Osteocyte (in vitro differentiated cells): Measurements from ENCODE around the gene SLC12A9. TPM values are rescaled to one million over a fixed set of nuclear protein-coding genes. Genes with fewer than 3 reads are reported as not detected.
A peak's percentile ranks its signal among the peaks of the same experiment; 100 is the strongest.

ENCODE experiments used
- DNase-seq: peaks from one replicate; pipeline ENCODE4 v3.0.0; 2021; ENCODE audit warnings: mixed read lengths; ENCODE audit not compliant: unreplicated experiment; ENCODE audit errors: extremely low spot score
- H3K27ac Mint-ChIP-seq: one replicate; pipeline ENCODE4 v1.8.0; 2021; ENCODE audit warnings: mild to moderate bottlenecking, mixed read lengths; ENCODE audit not compliant: unreplicated experiment
- H3K27me3 Mint-ChIP-seq: one replicate; pipeline ENCODE4 v1.8.0; 2021; ENCODE audit warnings: mixed read lengths; ENCODE audit not compliant: unreplicated experiment
- H3K36me3 Mint-ChIP-seq: one replicate; pipeline ENCODE4 v1.8.0; 2021; ENCODE audit warnings: mixed read lengths; ENCODE audit not compliant: unreplicated experiment
- H3K4me1 Mint-ChIP-seq: one replicate; pipeline ENCODE4 v1.8.0; 2021; ENCODE audit warnings: mixed read lengths; ENCODE audit not compliant: unreplicated experiment
- H3K4me3 Mint-ChIP-seq: one replicate; pipeline ENCODE4 v1.8.0; 2021; ENCODE audit warnings: mild to moderate bottlenecking, moderate library complexity, mixed read lengths; ENCODE audit not compliant: unreplicated experiment
- H3K9me3 Mint-ChIP-seq: one replicate; pipeline ENCODE4 v1.8.0; 2021; ENCODE audit warnings: mixed read lengths; ENCODE audit not compliant: unreplicated experiment
- CTCF ChIP-seq: fragments of 200-600 bp; sonication (generic); IDR thresholded peaks from 2 replicates; pipeline ENCODE4 v1.5.0; 2021; ENCODE audit warnings: antibody characterized with exemption, mild to moderate bottlenecking, moderate library complexity
- total RNA-seq: library from RNA; stranded (reverse); gene quantifications from 2 replicates; pipeline ENCODE4 v1.2.1, GENCODE V29; 2021

The SLC12A9 gene
- total RNA-seq, 1 donor from 2014 or later, result 32.1 TPM

GRCh38 chr7:100832281-100832633 is 20.3 kb upstream of the SLC12A9 start:
- Mint-ChIP-seq H3K4me1 (peaks cover 22% of the 10 kb centered on the region), H3K36me3 (no peaks in the 10 kb centered on the region), H3K9me3 (no peaks in the 10 kb centered on the region), H3K27me3 (no peaks in the 10 kb centered on the region), H3K4me3 (no peak overlapping the region), H3K27ac (no peak overlapping the region)
- DNase-seq, result no peak
- TF ChIP-seq CTCF, result no peak

GRCh38 chr7:100835903-100836811 is 16.4 kb upstream of the SLC12A9 start:
- peaks cover 16% of the 10 kb centered on the region for H3K4me1 Mint-ChIP-seq
- TF ChIP-seq CTCF, result no peak
- no peak overlapping the region for H3K4me3 Mint-ChIP-seq
- H3K27me3 Mint-ChIP-seq, result no peaks in the 10 kb centered on the region
- DNase-seq, result no peak
- H3K36me3 Mint-ChIP-seq, result no peaks in the 10 kb centered on the region
- peak overlapping the region; percentile 32 for H3K27ac Mint-ChIP-seq
- H3K9me3 Mint-ChIP-seq, result no peaks in the 10 kb centered on the region

- Mint-ChIP-seq H3K4me1 (peaks cover 16% of the 10 kb centered on the region), H3K9me3 (no peaks in the 10 kb centered on the region), H3K4me3 (peak overlapping the region; percentile 72), H3K27ac (peak overlapping the region; percentile 93), H3K36me3 (no peaks in the 10 kb centered on the region), H3K27me3 (no peaks in the 10 kb centered on the region)
- no peak for TF ChIP-seq CTCF
- no peak for DNase-seq
These were observed 15.8 kb upstream of the SLC12A9 start for GRCh38 chr7:100836812-100837098.

GRCh38 chr7:100837099-100837836 is 15.2 kb upstream of the SLC12A9 start:
- H3K36me3 Mint-ChIP-seq, result no peaks in the 10 kb centered on the region
- H3K27me3 Mint-ChIP-seq, result no peaks in the 10 kb centered on the region
- TF ChIP-seq CTCF, result no peak
- no peaks in the 10 kb centered on the region for H3K9me3 Mint-ChIP-seq
- H3K4me1 Mint-ChIP-seq, result peaks cover 16% of the 10 kb centered on the region
- H3K27ac Mint-ChIP-seq, result peak overlapping the region; percentile 93
- peak; percentile 95 for DNase-seq
- H3K4me3 Mint-ChIP-seq, result peak overlapping the region; percentile 72

GRCh38 chr7:100839361-100839760 is 13.2 kb upstream of the SLC12A9 start:
- TF ChIP-seq CTCF, result no peak
- Mint-ChIP-seq H3K4me1 (peaks cover 16% of the 10 kb centered on the region), H3K36me3 (no peaks in the 10 kb centered on the region), H3K27me3 (no peaks in the 10 kb centered on the region), H3K9me3 (no peaks in the 10 kb centered on the region), H3K27ac (no peak overlapping the region), H3K4me3 (no peak overlapping the region)
- DNase-seq, result no peak
